Tibial nerve (tissue), 4 donors: ENCODE data around the gene ELP4.

Experiments used
- EP300 ChIP-seq, 2 donors: sonication (generic); formaldehyde crosslinking; IDR thresholded peaks; one replicate each; pipeline ENCODE4 v1.6.1; 2017; ENCODE audit warnings: antibody characterized with exemption in 2 of 2, mild to moderate bottlenecking in 1 of 2
- POLR2A ChIP-seq, 2 donors: fragments of 450-650 bp; IDR thresholded peaks; one replicate each; pipeline ENCODE4 v1.6.1; 2017; ENCODE audit warnings: antibody characterized with exemption in 2 of 2, mild to moderate bottlenecking in 2 of 2, moderate library complexity in 2 of 2
- TF ChIP-seq, protein P1 (sequence below), 5 experiments: fragments of 200-600 bp in 3 of 5; fragments of 450-650 bp in 2 of 5; sonication (generic) in 3 of 5; IDR thresholded peaks; one replicate each; pipeline ENCODE4 v1.5.1; 2016 to 2019; ENCODE audit warnings: antibody characterized with exemption in 5 of 5, mild to moderate bottlenecking in 3 of 5, moderate library complexity in 2 of 5

DNA sequence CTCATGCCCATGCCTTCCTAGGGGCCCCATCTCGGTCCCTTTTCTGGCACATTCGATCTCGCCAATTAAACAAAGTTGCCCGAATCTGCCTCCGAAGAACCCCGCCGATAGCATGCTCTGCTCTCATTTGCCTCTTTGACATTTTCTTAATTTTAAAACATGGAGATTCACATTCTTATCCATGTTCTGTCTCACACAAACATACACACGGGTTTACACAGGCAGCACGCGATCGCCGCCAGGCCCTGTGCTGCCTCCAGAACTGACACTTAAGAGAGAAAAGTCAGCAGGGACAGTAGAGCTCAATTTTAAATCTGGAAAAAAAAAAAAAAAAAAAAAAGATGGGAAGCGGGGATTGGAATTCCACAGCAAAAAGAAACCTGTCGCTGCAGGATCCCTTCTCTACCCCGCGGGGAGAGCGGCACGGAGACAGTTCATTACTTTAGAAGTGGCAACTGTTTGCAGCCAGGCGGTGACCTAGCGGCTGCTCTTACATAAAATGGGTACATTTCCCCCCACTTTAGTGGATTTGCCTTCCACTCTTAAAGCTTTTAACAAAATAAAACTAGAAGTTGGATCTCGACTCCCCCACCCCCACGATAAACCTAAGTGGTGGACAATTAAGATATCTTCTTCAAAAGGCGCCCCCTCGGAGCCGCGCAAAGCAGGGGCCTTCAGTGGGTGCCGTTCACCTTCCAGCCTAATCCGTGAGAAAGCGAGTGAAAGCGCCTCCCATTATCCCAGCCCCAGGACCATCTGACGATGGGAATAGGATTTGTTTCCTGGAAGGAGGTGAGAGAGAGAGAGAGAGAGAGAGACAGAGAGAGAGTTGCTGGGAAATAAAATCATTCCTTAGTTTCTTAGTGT lies 287.9 kb downstream of the ELP4 start:
- TF ChIP-seq, protein P1, sequence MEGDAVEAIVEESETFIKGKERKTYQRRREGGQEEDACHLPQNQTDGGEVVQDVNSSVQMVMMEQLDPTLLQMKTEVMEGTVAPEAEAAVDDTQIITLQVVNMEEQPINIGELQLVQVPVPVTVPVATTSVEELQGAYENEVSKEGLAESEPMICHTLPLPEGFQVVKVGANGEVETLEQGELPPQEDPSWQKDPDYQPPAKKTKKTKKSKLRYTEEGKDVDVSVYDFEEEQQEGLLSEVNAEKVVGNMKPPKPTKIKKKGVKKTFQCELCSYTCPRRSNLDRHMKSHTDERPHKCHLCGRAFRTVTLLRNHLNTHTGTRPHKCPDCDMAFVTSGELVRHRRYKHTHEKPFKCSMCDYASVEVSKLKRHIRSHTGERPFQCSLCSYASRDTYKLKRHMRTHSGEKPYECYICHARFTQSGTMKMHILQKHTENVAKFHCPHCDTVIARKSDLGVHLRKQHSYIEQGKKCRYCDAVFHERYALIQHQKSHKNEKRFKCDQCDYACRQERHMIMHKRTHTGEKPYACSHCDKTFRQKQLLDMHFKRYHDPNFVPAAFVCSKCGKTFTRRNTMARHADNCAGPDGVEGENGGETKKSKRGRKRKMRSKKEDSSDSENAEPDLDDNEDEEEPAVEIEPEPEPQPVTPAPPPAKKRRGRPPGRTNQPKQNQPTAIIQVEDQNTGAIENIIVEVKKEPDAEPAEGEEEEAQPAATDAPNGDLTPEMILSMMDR (IDR thresholded peaks at IDR 0.05): no peak
- no peak for TF ChIP-seq POLR2A (IDR thresholded peaks at IDR 0.05)
- TF ChIP-seq EP300 (IDR thresholded peaks at IDR 0.05): no peak
